ENCODE measurements around the gene TSTD1.

The TSTD1 gene

GRCh38 chr1:161044908-161045735, 6.4 kb upstream of the TSTD1 start:
- DNase-seq (ENCODE audit: low spot score): peak; percentile 82
- TF ChIP-seq CTCF (IDR thresholded peaks at IDR 0.05; ENCODE audit: extremely low read depth, missing control alignments): no peak

GRCh38 chr1:161044535-161044907, 5.8 kb upstream of the TSTD1 start:
- no peak for TF ChIP-seq CTCF (IDR thresholded peaks at IDR 0.05; ENCODE audit: extremely low read depth, missing control alignments)
- DNase-seq (ENCODE audit: low spot score): no peak

- DNase-seq (ENCODE audit: low spot score): no peak
- no peak for TF ChIP-seq CTCF (IDR thresholded peaks at IDR 0.05; ENCODE audit: extremely low read depth, missing control alignments)
Measured at GRCh38 chr1:161039546-161039945, 782 bp upstream of the TSTD1 start.

GRCh38 chr1:161039154-161039545, 386 bp upstream of the TSTD1 start:
- no peak for DNase-seq (ENCODE audit: low spot score)
- no peak for TF ChIP-seq CTCF (IDR thresholded peaks at IDR 0.05; ENCODE audit: extremely low read depth, missing control alignments)

GRCh38 chr1:161037661-161038522, 872 bp downstream of the TSTD1 start:
- DNase-seq (ENCODE audit: low spot score): no peak
- TF ChIP-seq CTCF (IDR thresholded peaks at IDR 0.05; ENCODE audit: extremely low read depth, missing control alignments): no peak

- no peak for DNase-seq (ENCODE audit: low spot score)
- no peak for TF ChIP-seq CTCF (IDR thresholded peaks at IDR 0.05; ENCODE audit: extremely low read depth, missing control alignments)
Measured at GRCh38 chr1:161033751-161034150, 5.0 kb downstream of the TSTD1 start.

- TF ChIP-seq CTCF (IDR thresholded peaks at IDR 0.05; ENCODE audit: extremely low read depth, missing control alignments): no peak
- no peak for DNase-seq (ENCODE audit: low spot score)
Measured at GRCh38 chr1:161032409-161032808, 6.4 kb downstream of the TSTD1 start.

Measured in GM20000 (cell line).